Daoy (cell line): ENCODE data around the gene MUC5AC. TPM values are rescaled to one million over a fixed set of nuclear protein-coding genes. Genes with fewer than 3 reads are reported as not detected.

Experiments used
- DNase-seq: peaks from one replicate; pipeline ENCODE4 v3.0.0-alpha.2; 2015; ENCODE audit warnings: low read depth
- total RNA-seq: library from RNA; depleted of rRNA; stranded (reverse); fragments of >200 nt; shearing (Covaris generic); gene quantifications from 2 replicates; pipeline ENCODE4 v1.2.3, GENCODE V29; 2014

The MUC5AC gene
- total RNA-seq, 1 experiment from 2014 or later, result not detected

- DNase-seq, result no peak
Observed at GRCh38 chr11:1196516-1197391, 39.0 kb downstream of the MUC5AC start.

- DNase-seq, result no peak
Observed at GRCh38 chr11:1197431-1197885, 39.7 kb downstream of the MUC5AC start.

- DNase-seq, result no peak
Observed at GRCh38 chr11:1197886-1198560, 40.3 kb downstream of the MUC5AC start.

GRCh38 chr11:1198561-1199240 is 40.9 kb downstream of the MUC5AC start:
- DNase-seq, result no peak

- DNase-seq, result no peak
Observed at GRCh38 chr11:1199241-1199750, 41.5 kb downstream of the MUC5AC start.

GRCh38 chr11:1199751-1200610 is 42.2 kb downstream of the MUC5AC start:
- DNase-seq, result no peak

GRCh38 chr11:1200611-1201191 is 42.9 kb downstream of the MUC5AC start:
- no peak for DNase-seq

GRCh38 chr11:1201395-1202153 is 43.8 kb downstream of the MUC5AC start:
- no peak for DNase-seq

- no peak for DNase-seq
Observed at GRCh38 chr11:1202154-1202775, 44.5 kb downstream of the MUC5AC start.

- DNase-seq, result peak; percentile 66
Observed at GRCh38 chr11:1202776-1203504, 45.2 kb downstream of the MUC5AC start.

GRCh38 chr11:1203505-1204271 is 45.9 kb downstream of the MUC5AC start:
- DNase-seq, result peak; percentile 40

GRCh38 chr11:1204381-1205101 is 46.8 kb downstream of the MUC5AC start:
- DNase-seq, result no peak

- DNase-seq, result no peak
Observed at GRCh38 chr11:1205121-1205986, 47.6 kb downstream of the MUC5AC start.

- DNase-seq, result no peak
Observed at GRCh38 chr11:1205987-1206331, 48.2 kb downstream of the MUC5AC start.

GRCh38 chr11:1206391-1207271 is 48.9 kb downstream of the MUC5AC start:
- no peak for DNase-seq
